Liver (tissue), 9 donors: ENCODE results near the gene BAIAP2L1. TPM values are rescaled to one million over a fixed set of nuclear protein-coding genes. Genes with fewer than 3 reads are reported as not detected.

Experiments used
- DNase-seq: peaks from one replicate; pipeline ENCODE4 v3.0.0-alpha.2; 2017; ENCODE audit warnings: low spot score
- H3K27ac ChIP-seq, 2 donors: one replicate each; pipeline ENCODE4 v1.7.0; 2013; ENCODE audit warnings: inconsistent platforms in 2 of 2, low read length in 2 of 2, control low read depth in 1 of 2, low read depth in 1 of 2, mild to moderate bottlenecking in 1 of 2
- H3K27me3 ChIP-seq, 4 donors: one replicate each; pipeline versions ENCODE4 v1.6.1 to v1.7.0; 2013; ENCODE audit warnings: low read length in 3 of 4, inconsistent platforms in 1 of 4, mild to moderate bottlenecking in 1 of 4, moderate library complexity in 1 of 4; ENCODE audit not compliant: control insufficient read depth in 4 of 4, insufficient read depth in 4 of 4
- H3K36me3 ChIP-seq, 4 donors: one replicate each; pipeline versions ENCODE4 v1.6.1 to v1.7.0; 2013; ENCODE audit warnings: low read length in 3 of 4, mild to moderate bottlenecking in 3 of 4, low read depth in 1 of 4, moderate library complexity in 1 of 4; ENCODE audit not compliant: control insufficient read depth in 4 of 4, insufficient read depth in 3 of 4
- H3K4me1 ChIP-seq, 4 donors: one replicate each; pipeline versions ENCODE4 v1.6.1 to v1.7.0; 2013; ENCODE audit warnings: low read length in 3 of 4, mild to moderate bottlenecking in 3 of 4, moderate library complexity in 1 of 4; ENCODE audit not compliant: control insufficient read depth in 4 of 4, insufficient read depth in 4 of 4
- H3K4me3 ChIP-seq, 3 donors: one replicate each; pipeline versions ENCODE4 v1.6.1 to v1.7.0; 2013; ENCODE audit warnings: low read length in 3 of 3, control low read depth in 1 of 3, low read depth in 1 of 3, mild to moderate bottlenecking in 1 of 3
- H3K9ac ChIP-seq, 2 donors: one replicate each; pipeline ENCODE4 v1.7.0; 2013; ENCODE audit warnings: low read length in 2 of 2, mild to moderate bottlenecking in 2 of 2, moderate library complexity in 2 of 2, control low read depth in 1 of 2, low read depth in 1 of 2
- H3K9me3 ChIP-seq, 4 donors: one replicate each; pipeline versions ENCODE4 v1.6.1 to v1.7.0; 2013; ENCODE audit warnings: low read length in 3 of 4; ENCODE audit not compliant: control insufficient read depth in 4 of 4
- EGR1 ChIP-seq, 2 donors: IDR thresholded peaks; 2 replicates each; pipeline ENCODE4 v1.6.1; 2016 to 2018; ENCODE audit warnings: antibody characterized with exemption in 2 of 2, low read depth in 2 of 2
- FOXA1 ChIP-seq: IDR thresholded peaks from 2 replicates; pipeline ENCODE4 v1.6.1; 2016; ENCODE audit warnings: antibody characterized with exemption
- FOXA2 ChIP-seq: IDR thresholded peaks from 2 replicates; pipeline ENCODE4 v1.6.1; 2016; ENCODE audit warnings: antibody characterized with exemption
- GABPA ChIP-seq, 2 donors: IDR thresholded peaks in 1 of 2; conservative IDR thresholded peaks in 1 of 2; 2 replicates each; pipeline ENCODE4 v1.6.1; 2016; ENCODE audit warnings: antibody characterized with exemption in 2 of 2, mild to moderate bottlenecking in 1 of 2, moderate library complexity in 1 of 2
- HNF4A ChIP-seq, 2 donors: conservative IDR thresholded peaks; 2 replicates each; pipeline ENCODE4 v1.6.1; 2016; ENCODE audit warnings: antibody characterized with exemption in 2 of 2, mild to moderate bottlenecking in 2 of 2
- HNF4G ChIP-seq: IDR thresholded peaks from 2 replicates; pipeline ENCODE4 v1.6.1; 2016; ENCODE audit warnings: antibody characterized with exemption
- JUND ChIP-seq, 2 donors: IDR thresholded peaks; 2 replicates each; pipeline ENCODE4 v1.6.1; 2016; ENCODE audit warnings: antibody characterized with exemption in 2 of 2
- NR2F2 ChIP-seq: IDR thresholded peaks from 2 replicates; pipeline ENCODE4 v1.6.1; 2016; ENCODE audit warnings: antibody characterized with exemption
- RAD21 ChIP-seq, 2 donors: IDR thresholded peaks; 2 replicates each; pipeline ENCODE4 v1.6.1; 2016; ENCODE audit warnings: antibody characterized with exemption in 2 of 2, mild to moderate bottlenecking in 2 of 2
- RXRA ChIP-seq, 2 donors: IDR thresholded peaks; 2 replicates each; pipeline ENCODE4 v1.6.1; 2017 to 2018; ENCODE audit warnings: antibody characterized with exemption in 2 of 2, mild to moderate bottlenecking in 1 of 2
- SP1 ChIP-seq: IDR thresholded peaks from 2 replicates; pipeline ENCODE4 v1.6.1; 2018; ENCODE audit warnings: antibody characterized with exemption, mild to moderate bottlenecking
- TAF1 ChIP-seq: conservative IDR thresholded peaks from 2 replicates; pipeline ENCODE4 v1.6.1; 2016; ENCODE audit warnings: antibody characterized with exemption, mild to moderate bottlenecking
- YY1 ChIP-seq: IDR thresholded peaks from 2 replicates; pipeline ENCODE4 v1.6.1; 2016; ENCODE audit warnings: antibody characterized with exemption, mild to moderate bottlenecking
- WGBS: extraction: QIAGEN DNeasy Blood & Tissue Kit; methylation state at CpG from one replicate; pipeline ENCODE4 v1.1.7; 2013; 5-methylcytosine and 5-hydroxymethylcytosine counted together
- polyA plus RNA-seq, 2 donors: library from polyadenylated mRNA; stranded (reverse) in 1 of 2; unstranded in 1 of 2; fragments of 200-250 nt in 1 of 2; fragments of >200 nt in 1 of 2; fragmentation: Nextera tagmentation in 1 of 2; extraction: Ambion mirVana in 1 of 2; gene quantifications; one replicate each; pipeline versions ENCODE4 v1.2.1 to v1.2.3, GENCODE V29; 2013 to 2015
- total RNA-seq, 2 donors: library from RNA; depleted of rRNA; stranded (reverse); fragments of >200 nt; gene quantifications; one replicate each; pipeline ENCODE4 v1.2.3, GENCODE V29; 2014
- TF ChIP-seq, protein P1 (sequence below): IDR thresholded peaks from 2 replicates; pipeline ENCODE4 v1.6.1; 2016; ENCODE audit warnings: antibody characterized with exemption, mild to moderate bottlenecking
- TF ChIP-seq, protein P2 (sequence below): IDR thresholded peaks from 2 replicates; pipeline ENCODE4 v1.6.1; 2016; ENCODE audit warnings: antibody characterized with exemption
- TF ChIP-seq, protein P3 (sequence below): IDR thresholded peaks from 2 replicates; pipeline ENCODE4 v1.6.1; 2016; ENCODE audit warnings: antibody characterized with exemption
- TF ChIP-seq, protein P4 (sequence below): IDR thresholded peaks from 2 replicates; pipeline ENCODE4 v1.6.1; 2016; ENCODE audit warnings: antibody characterized with exemption
- TF ChIP-seq, protein P5 (sequence below): fragments of 150-350 bp; IDR thresholded peaks from 2 replicates; pipeline ENCODE4 v1.5.1; 2017; ENCODE audit warnings: improper control_type of control experiment, low read depth, low read length; ENCODE audit not compliant: missing input control
- donor health status: healthy.
- donor health status: healthy.
- donor health status: healthy.
- donor health status: healthy.
- donor health status: healthy.

The BAIAP2L1 gene
- total and polyA plus RNA-seq, 4 donors: 5.4 to 8.9 (median 8.7) TPM

DNA sequence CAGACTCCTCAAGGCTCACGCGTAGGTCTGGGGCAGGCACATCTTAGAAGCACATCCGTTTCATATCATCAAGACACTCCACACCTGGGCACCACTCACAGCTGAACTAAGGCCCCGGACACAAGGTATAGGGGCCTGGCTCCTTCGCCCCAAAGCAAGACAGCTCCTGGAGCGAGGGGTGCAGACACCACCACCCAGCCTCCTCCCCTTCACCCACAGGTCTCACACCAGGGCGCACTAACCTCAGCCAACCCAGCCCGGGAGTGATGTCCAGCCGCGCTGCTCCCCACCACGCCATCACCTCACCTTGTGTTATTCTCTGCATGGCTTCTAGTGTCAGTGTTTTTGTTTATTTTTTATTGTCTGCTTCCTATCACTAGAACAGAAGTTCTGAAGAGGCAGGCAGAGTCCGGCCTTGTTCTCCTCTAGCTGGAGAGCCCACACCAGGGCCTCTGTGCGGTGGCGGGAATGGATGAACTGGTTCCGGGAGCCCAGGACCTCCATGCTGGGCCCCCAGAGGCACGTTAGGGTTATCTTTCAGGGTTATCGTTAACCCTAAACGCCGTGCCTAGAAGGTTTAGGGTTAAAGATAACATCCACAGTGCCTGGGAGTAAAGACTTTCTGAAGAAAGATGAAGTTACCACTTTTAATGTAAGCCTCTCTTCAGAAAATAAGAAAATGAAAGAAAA is 97.6 kb downstream of the BAIAP2L1 start:
- H3K9me3 ChIP-seq: no peaks in the 10 kb centered on the region
- no peak for DNase-seq
- H3K4me1 ChIP-seq: peaks cover 5 to 24% (median 12%) of the 10 kb centered on the region in 4 donors
- no peak for TF ChIP-seq HNF4G
- no peak for TF ChIP-seq RXRA (IDR thresholded peaks at IDR 0.05)
- TF ChIP-seq TAF1: no peak
- no peak for TF ChIP-seq HNF4A (conservative IDR thresholded peaks at IDR 0.05)
- TF ChIP-seq, protein P1, sequence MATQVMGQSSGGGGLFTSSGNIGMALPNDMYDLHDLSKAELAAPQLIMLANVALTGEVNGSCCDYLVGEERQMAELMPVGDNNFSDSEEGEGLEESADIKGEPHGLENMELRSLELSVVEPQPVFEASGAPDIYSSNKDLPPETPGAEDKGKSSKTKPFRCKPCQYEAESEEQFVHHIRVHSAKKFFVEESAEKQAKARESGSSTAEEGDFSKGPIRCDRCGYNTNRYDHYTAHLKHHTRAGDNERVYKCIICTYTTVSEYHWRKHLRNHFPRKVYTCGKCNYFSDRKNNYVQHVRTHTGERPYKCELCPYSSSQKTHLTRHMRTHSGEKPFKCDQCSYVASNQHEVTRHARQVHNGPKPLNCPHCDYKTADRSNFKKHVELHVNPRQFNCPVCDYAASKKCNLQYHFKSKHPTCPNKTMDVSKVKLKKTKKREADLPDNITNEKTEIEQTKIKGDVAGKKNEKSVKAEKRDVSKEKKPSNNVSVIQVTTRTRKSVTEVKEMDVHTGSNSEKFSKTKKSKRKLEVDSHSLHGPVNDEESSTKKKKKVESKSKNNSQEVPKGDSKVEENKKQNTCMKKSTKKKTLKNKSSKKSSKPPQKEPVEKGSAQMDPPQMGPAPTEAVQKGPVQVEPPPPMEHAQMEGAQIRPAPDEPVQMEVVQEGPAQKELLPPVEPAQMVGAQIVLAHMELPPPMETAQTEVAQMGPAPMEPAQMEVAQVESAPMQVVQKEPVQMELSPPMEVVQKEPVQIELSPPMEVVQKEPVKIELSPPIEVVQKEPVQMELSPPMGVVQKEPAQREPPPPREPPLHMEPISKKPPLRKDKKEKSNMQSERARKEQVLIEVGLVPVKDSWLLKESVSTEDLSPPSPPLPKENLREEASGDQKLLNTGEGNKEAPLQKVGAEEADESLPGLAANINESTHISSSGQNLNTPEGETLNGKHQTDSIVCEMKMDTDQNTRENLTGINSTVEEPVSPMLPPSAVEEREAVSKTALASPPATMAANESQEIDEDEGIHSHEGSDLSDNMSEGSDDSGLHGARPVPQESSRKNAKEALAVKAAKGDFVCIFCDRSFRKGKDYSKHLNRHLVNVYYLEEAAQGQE: no peak
- TF ChIP-seq GABPA (IDR thresholded peaks at IDR 0.05 in 1 of 2, conservative IDR thresholded peaks at IDR 0.05 in 1 of 2): no peak
- TF ChIP-seq SP1: no peak
- TF ChIP-seq, protein P2, sequence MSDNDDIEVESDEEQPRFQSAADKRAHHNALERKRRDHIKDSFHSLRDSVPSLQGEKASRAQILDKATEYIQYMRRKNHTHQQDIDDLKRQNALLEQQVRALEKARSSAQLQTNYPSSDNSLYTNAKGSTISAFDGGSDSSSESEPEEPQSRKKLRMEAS: no peak
- TF ChIP-seq NR2F2: no peak
- no peak overlapping the region for H3K4me3 ChIP-seq
- peaks cover 3 to 27% (median 8%) of the 10 kb centered on the region in 4 donors for H3K36me3 ChIP-seq
- H3K9ac ChIP-seq: no peak overlapping the region
- 95% methylated on average over 19 of the region's 19 CpGs for WGBS
- no peak overlapping the region for H3K27ac ChIP-seq
- H3K27me3 ChIP-seq: no peaks in the 10 kb centered on the region

DNA sequence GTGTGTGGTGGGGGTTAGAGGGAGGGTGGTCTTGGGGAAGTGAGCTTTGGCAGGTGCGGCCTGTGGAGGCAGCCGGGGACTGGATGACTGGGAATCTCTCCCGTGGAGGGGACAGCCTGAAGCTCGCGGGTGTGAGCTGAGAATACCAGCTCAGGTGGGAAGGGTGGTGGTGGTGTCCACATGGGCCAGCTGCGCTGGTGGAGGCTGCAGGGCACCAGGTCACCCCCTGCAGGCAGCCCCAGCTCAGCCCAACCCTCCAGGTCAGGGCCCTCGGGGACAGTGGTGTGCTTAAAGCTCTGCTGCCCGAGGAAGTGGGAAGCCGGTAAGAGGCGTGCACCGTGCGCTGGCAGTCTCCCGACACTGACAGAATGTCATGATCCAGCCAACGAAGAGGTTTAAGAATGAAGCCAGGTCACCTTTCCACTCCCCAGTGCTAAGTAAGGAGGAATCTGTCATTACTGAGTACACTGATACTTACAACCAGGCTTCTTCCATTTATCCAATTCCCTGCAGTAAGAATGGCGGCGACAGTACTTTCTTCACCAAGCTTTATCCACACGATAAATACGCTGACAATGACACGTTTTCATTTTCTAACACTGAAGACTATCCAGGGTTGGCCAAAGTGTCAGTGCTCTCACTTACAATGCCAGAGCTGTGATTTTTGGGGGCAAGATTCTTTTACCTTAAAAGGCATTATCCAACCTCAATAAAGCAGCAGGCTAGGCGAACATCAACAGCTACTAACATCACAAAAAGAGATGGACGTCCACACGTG is 99.0 kb downstream of the BAIAP2L1 start:
- Histone ChIP-seq H3K4me1 (peaks cover 5 to 24% (median 12%) of the 10 kb centered on the region in 4 donors), H3K27ac (peak overlapping the region; percentile 50 to 72), H3K9ac (no peak overlapping the region), H3K27me3 (no peaks in the 10 kb centered on the region), H3K9me3 (no peaks in the 10 kb centered on the region), H3K36me3 (peaks cover 0 to 16% (median 5%) of the 10 kb centered on the region in 4 donors), H3K4me3 (no peak overlapping the region)
- 76% methylated on average over 22 of the region's 22 CpGs for WGBS
- no peak for DNase-seq
- TF ChIP-seq HNF4A (conservative IDR thresholded peaks at IDR 0.05): peak in 1 of 2 donors; percentile 7
- TF ChIP-seq, protein P1: no peak
- TF ChIP-seq, protein P2: no peak
- no peak for TF ChIP-seq GABPA (IDR thresholded peaks at IDR 0.05 in 1 of 2, conservative IDR thresholded peaks at IDR 0.05 in 1 of 2)
- no peak for TF ChIP-seq YY1
- TF ChIP-seq, protein P3, sequence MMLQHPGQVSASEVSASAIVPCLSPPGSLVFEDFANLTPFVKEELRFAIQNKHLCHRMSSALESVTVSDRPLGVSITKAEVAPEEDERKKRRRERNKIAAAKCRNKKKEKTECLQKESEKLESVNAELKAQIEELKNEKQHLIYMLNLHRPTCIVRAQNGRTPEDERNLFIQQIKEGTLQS: no peak
- TF ChIP-seq, protein P4, sequence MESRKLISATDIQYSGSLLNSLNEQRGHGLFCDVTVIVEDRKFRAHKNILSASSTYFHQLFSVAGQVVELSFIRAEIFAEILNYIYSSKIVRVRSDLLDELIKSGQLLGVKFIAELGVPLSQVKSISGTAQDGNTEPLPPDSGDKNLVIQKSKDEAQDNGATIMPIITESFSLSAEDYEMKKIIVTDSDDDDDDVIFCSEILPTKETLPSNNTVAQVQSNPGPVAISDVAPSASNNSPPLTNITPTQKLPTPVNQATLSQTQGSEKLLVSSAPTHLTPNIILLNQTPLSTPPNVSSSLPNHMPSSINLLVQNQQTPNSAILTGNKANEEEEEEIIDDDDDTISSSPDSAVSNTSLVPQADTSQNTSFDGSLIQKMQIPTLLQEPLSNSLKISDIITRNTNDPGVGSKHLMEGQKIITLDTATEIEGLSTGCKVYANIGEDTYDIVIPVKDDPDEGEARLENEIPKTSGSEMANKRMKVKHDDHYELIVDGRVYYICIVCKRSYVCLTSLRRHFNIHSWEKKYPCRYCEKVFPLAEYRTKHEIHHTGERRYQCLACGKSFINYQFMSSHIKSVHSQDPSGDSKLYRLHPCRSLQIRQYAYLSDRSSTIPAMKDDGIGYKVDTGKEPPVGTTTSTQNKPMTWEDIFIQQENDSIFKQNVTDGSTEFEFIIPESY: no peak
- TF ChIP-seq NR2F2: no peak
- TF ChIP-seq TAF1: no peak
- TF ChIP-seq JUND (IDR thresholded peaks at IDR 0.05): no peak
- TF ChIP-seq FOXA2: no peak
- TF ChIP-seq, protein P5, sequence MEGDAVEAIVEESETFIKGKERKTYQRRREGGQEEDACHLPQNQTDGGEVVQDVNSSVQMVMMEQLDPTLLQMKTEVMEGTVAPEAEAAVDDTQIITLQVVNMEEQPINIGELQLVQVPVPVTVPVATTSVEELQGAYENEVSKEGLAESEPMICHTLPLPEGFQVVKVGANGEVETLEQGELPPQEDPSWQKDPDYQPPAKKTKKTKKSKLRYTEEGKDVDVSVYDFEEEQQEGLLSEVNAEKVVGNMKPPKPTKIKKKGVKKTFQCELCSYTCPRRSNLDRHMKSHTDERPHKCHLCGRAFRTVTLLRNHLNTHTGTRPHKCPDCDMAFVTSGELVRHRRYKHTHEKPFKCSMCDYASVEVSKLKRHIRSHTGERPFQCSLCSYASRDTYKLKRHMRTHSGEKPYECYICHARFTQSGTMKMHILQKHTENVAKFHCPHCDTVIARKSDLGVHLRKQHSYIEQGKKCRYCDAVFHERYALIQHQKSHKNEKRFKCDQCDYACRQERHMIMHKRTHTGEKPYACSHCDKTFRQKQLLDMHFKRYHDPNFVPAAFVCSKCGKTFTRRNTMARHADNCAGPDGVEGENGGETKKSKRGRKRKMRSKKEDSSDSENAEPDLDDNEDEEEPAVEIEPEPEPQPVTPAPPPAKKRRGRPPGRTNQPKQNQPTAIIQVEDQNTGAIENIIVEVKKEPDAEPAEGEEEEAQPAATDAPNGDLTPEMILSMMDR: no peak
- TF ChIP-seq RAD21 (IDR thresholded peaks at IDR 0.05): peak in 1 of 2 donors; percentile 26
- TF ChIP-seq SP1: peak; percentile 48
- TF ChIP-seq EGR1 (IDR thresholded peaks at IDR 0.05; ENCODE audit: low read depth in 2 of 2): no peak
- TF ChIP-seq HNF4G: no peak
- TF ChIP-seq FOXA1: no peak
